Dermis microvascular lymphatic vessel endothelial cell (primary cell): ENCODE data around the gene RAB38. TPM values are rescaled to one million over a fixed set of nuclear protein-coding genes. Genes with fewer than 3 reads are reported as not detected.

Experiments
- DNase-seq, 2 donors: peaks; one replicate each; pipeline versions ENCODE4 v3.0.0 to v3.0.0-alpha.2; 2010; ENCODE audit warnings: low read depth in 2 of 2
- total RNA-seq: library from RNA; depleted of rRNA; stranded (reverse); fragments of >200 nt; gene quantifications from 2 replicates; pipeline ENCODE4 v1.2.1, GENCODE V29; 2014

Gene RAB38
- total RNA-seq, 1 donor from 2014 or later, result 1.5 TPM

DNA sequence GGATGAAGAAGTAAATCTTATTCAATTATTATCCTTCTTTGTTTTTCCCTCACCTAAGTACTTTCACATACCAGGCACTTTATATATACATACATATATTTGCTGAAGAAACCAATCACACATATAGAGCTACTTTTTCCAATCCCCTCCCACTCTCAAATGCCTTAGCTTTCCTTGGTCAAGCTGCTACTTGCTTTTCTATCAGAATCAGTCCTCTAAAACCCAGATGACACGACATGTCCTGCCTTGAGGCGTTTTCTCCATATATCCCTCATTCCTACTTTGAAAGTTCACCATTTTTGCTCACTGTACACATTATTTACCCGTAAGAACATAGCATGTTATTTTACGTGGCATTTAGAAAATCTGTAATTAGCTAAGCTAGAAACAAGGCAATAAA, 5.4 kb downstream of the RAB38 start:
- no peak for DNase-seq

DNA sequence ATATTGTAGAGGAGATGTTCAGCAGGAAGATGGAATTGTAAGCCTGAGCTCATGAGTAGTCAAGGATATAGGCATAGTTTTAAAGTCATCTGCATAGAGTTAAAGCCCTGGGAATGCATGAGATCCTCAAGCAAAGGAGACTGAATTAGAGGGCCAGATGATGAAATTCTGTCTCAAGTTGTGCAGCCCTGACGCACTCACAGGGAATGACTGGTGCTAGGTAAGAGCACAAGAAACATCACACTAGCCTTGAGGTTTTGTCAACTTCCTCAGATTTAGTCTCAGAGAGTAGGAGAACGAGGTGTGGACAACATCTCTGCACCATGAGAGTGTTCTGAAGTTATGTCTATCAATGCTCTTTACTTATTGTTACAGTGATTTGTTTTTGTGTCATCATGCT, 5.8 kb downstream of the RAB38 start:
- no peak for DNase-seq

DNA sequence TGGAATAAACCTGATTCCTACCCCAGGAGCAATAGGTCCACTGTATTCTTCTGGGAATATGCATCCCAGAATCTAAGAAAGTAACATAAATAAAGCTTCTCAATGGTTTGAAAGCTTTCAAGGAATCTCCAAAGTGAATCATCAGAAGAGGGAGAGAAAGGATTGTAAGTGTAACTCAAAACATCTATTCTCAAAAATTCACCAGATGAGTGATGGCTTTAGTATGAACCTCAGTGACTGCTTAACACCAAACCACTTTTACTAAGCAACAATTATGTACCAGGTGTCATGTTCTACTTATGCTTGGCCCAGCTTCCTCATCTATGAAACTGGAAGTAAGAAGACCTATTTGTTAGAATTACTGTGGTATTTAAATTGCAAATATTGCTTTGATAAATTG, 7.4 kb downstream of the RAB38 start:
- no peak for DNase-seq

DNA sequence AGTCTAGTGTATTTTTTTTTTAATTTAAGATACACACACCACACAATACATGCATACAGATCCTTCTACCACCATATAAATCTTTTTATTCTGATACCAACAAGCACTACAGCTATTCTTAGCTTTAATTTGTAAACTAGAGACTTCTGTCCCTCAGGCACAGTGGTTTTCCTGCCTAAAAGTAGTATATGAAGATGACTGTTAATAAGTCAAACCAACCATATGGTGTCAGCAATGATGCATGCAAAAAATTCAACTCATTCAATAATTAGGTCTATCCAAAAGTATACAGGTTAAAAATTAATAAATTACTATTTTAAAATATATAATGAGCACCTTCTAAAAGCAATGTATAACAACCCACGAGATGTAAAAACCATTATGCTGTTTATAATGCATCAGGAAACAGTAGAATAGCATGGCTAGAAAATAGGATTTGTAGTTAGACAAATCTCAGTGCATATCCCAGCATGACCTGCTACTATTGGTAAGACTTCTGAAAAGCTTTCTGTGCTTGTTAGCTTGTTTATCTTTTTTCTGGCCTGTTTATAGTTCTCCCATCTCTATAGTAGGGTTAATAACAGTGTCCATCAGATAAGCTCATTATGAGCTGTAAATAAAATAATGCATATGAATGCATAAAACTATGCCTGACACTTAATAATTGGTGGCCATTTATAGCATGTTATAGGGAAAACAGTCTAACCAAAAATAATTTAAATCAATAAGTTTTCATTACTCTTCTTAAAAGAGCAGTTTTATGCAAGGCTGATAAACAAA, 10.2 kb downstream of the RAB38 start:
- no peak for DNase-seq

DNA sequence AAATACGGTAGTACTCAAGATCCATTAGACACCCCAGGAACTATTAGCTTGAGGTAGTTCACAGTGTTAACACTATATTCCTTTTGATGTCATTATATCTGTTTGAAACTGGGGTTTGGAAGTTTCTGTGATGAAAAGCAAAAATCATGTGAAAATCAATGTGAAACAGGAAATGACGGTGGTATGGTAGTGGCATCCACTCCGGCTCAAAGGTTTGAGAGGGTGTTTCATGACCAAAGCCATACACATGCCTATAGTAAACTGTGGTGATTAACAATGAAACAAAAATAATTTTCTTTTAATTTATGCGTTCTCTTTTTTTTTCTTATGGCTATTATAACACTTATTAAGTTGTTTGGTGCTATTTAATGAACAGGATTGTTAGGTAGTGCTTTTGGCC, 10.9 kb downstream of the RAB38 start:
- no peak for DNase-seq

DNA sequence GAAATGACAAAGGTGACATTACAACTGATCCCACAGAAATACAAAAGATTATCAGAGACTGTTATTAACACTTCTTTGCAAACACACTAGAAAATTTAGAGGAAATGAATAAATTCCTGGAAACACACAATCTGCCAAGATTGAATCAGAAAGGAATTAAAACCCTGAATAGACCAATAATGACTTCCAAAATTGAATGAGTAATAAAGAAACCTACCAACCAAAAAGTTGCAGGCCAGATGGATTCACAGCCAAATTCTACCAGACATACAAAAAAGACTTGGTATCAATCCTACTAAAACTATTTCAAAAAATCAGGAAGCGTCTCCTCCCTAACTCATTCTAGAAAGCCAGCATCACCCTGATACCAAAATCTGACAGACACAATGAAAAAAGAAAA, 17.2 kb downstream of the RAB38 start:
- no peak for DNase-seq

DNA sequence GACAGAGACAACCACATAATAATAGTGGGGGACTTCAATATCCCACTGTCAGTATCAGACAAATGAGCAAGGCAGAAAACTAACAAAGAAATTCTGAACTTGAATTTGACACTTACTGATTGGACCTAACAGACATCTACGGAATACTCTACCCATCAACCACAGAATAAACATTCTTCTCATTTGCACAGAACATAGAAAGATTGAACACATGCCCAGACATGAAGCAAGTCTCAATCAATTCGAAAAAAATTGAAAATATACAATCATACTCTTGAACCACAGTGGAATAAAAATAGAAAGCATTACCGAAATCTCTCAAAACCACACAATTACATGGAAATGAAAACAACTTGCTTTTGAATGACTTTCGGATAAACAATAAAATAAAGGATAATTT, 17.9 kb downstream of the RAB38 start:
- no peak for DNase-seq

DNA sequence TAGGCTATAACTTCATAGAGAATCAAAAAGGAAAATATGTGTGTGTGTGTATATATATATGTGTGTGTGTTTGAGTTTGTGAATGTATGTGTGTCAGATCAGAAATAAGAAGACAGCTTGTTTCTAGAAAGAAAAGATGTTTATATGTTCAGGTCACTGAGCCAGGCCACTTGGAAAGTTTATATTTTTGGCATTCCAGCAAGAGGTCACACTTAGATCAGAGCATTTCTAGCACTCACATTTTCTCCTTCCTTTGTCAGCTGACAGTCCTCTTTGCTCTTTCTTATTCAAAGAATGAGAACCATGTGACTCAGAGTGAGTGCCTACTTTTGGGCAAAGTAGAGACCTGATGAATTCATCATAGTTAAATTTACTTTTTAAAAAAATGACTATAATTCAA, 22.9 kb downstream of the RAB38 start:
- DNase-seq, result no peak

DNA sequence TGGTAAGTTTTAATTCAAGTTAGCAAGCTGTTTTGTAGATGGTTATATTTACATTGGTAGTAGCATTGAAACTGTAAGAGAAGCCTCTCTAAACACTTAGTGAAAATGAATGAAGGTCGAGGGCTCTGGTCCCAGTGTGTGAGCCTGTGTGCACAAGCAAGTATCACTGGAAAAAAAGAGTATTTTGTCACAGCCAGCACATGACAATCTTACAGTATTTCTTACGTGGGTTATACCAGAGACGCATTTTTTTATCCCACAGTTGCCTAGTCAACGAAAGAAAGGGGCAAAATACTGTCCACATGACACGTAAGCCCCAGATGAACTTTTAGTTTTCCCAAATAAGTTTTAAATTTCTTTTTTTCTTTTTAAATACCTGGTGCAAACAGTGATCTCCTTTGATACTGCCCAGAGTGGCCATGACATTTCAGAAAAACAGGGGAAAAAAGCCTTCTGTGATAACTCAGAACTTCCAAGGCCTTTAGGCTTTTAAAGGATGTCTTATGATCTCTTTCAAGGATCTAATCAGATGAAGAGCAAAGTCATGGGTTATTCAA, 23.5 kb downstream of the RAB38 start:
- DNase-seq, result no peak

DNA sequence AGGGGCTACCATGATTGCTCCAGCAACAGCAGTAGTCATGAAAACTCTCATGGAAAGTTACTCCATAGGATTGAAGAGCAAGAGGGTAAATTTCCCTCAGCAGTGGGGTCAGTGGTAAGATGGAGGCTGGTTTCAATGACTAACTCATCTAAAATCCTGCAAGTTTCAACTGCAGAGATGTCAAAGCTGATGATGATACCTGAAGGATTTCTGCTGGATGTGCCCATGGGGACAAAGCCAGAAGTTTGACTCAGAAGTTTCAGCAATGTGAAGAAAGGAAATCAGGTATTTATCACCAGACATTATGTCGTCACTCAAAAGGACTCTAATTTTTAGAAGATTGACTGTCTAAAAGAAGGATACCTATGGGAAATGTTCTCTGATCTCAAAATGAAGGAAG, 29.1 kb downstream of the RAB38 start:
- no peak for DNase-seq

DNA sequence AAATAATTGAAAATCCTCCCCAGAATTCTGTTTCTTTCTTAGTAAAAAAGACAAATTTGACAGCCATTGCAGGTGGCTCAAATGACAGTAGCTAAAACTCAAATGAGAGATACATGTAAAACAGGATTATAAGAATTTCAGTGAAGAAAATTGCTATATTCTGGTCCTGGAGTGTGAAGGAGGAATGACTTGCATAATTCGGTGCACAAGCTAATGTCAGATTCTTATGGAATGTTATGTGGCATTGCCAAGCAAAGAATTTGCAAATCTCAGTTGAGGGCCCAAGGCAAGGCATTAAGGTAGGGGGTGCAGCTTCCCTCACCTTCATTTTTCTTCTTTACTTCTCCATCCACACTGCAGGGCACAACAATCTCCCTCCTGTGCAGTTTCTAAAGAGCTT, 35.4 kb downstream of the RAB38 start:
- DNase-seq, result no peak

DNA sequence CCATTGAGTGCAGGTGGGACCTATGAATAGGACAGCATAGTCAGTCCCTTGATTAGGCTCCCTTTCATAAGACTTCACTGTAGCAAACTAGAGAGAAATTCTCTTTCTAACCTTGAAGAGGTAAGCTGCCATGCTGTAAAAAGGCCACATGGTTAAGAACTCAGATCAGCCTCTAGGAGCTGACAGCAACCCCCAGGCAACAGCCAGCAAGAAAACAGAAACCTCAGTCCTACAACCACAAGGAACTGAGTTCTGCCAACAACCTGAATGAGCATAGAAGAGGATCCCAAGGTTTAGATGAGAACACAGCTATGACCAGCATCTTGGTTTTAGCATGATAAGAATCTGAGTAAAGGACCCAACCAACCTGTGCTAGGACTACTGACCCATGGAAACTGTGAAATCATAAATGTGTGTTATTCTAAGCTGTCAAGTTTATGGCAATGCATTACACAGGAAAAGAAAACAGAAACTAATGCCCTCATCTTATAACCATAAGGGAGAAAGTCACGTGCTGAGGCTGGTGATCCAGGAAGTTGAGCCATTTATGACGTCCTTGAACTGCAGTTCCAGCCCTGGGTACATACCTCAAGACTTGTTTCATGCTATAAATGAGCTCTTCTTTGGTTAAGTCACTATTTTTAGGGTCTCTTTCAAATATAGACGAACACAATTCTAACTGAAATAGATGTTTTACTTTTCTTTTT, 43.3 kb downstream of the RAB38 start:
- no peak for DNase-seq

DNA sequence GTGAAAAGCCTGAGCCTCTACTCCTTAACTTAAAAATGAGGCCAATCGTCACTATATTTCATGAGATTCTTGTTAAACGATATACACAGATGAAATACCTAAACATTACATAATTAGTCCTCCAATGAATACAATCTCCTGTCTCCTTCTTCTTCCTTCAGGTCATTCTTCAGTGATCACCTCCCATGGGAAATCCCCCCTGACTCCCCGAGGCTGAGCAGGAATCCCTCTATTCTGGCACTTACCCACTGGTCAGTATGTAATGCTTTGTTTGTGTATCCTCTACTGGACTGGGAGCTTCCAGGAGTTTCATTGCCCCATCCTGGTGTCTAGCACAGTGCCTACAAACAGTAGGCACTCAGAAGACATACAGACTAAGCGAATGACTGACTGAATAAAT, 52.3 kb downstream of the RAB38 start:
- DNase-seq, result no peak

DNA sequence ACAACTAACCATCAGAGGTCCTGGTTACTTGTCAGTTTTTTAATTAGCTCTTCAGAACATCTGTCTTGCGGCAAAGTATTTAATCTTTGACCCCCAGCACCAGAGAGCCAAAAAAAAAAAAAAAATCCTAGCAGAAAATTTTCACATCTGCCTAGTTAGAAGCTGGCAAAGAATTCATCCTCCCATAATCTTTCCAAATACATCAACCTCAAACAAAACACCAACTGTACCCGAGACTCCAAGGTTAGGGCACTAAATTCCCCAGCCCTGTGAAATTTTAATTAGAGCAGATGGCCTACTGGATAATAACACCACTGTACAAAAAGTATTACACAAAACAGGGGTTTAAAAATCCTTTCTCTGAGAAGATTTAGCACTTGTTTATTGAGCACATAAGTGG, 55.7 kb downstream of the RAB38 start:
- DNase-seq, result no peak

DNA sequence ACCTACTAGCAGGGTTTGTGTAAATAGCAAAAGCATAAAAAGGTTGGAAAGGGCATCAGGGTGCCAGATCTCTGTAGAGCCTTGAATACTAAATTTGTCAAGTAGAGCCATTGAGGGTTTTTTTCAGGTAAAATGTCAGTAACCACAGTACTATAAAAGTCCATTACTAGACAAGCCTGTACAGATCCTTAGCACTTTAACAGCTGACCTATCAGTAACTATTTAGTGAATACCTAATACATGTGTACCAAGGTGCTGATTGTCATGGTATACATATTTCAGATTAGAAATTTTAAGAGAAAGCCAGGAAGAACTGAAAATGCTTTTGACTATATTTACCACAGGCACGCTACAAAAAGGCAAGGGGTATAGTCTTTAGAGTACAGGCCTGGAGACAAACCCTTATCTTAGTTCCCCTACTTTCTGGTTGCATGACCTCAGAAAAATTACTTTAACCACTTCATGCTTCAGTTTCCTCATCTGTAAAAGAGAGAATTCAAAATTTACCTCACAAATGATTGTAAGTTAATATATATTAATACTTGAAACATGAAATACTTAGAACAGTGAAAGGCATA, 57.9 kb downstream of the RAB38 start:
- DNase-seq, result no peak

DNA sequence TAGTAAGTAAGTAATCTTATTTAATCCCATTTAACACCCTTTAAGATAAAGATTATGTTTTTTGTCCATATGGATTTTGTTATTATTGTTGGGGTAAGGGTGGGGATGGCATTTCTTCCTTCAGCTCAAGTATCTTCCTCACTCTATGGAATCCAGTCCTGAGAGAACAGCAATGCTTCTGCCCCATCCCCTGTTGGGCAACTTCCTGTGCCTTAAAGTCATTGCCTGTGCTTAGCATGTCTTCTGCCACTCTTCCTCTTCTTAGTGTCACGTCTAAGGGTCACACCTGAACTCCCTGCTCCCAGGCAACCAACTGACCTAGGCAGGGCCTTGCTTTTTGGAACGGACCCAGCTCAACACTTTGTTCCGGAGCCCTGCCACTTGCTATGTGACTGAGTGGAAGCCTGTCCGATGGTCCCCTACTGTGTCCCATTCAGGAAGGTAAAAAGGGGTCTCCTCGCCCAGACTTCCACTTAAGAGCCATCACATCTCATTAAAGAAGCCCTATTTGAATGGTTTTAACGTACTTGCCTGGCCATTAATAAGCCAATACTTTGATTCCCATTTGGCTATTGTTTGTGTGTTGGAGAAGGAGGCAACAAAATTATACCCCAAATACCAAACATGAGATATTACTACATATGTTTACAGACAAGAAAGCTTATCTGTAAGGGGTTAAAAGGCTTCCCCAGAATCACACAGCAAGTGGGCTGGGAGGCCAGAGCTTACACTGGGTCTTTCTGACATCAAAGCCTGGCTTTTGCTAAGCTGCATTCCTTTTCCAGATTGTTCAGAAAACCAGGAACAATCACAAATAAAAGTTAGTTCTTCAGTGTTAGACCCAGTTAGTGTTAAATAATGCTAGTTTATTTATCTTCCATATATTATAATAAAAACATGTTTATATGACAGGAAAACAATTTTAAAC, 59.2 kb downstream of the RAB38 start:
- no peak for DNase-seq

DNA sequence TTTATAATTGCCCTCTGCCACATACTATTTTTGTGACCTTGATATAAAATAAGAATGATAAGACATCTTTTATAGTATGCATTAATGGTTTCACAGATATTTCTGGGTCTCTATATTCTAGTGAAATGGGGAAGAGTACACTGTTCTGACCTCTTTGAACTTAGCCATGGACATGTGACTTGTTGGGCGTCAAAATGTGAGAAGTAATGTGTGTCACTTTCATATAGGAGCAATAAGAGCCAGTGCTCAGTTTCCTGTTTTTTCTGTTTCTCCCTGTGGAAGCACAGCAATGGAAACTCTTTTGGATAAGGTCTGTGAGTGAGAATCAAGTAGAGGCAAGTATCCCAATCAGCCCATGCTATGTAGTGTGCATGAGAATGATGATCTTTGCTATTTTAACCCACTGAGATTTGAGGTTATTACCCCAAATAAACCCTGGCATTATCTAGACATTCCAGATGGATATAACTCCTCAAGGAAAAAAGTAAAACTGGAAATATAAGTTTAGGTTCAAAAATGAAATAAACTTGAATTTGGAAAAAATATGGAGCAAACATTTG, 60.7 kb downstream of the RAB38 start:
- DNase-seq, result no peak

DNA sequence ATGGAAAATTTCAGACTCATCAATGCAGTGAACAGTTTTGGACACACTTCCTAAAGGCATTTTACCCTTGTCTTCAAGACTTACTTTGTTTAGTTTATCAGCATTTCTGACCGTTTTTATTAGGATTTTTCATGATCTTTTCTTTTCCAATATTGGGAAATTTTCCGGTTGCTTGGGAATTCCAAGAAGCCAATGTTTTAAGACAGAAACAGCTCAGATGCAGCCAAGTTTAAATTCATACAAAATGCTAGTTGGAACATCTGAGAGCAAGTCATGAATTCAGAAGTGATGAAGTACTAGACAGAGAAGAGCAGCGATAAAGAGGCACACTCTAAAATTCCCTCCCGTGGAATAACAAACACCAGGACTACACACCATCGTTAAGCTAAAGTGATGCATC, 68.6 kb downstream of the RAB38 start:
- DNase-seq, result no peak

DNA sequence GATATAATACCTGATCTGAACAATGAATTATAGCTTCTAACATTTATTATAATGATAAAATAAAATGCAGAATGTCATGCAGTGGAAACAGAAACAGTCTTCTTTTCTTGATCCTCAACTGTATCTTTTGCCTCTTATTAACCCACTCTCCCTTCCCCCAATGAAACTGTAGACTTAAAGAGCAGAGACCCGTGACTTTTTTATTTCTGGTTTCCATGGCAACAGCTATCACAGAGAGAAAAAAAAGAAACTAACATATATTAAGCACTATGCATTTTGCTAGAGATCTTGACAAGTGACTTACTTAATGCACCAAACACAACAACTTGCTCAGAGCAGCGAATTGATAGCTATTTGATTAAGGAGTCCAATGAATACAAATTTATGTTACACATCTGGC, 69.3 kb downstream of the RAB38 start:
- no peak for DNase-seq

DNA sequence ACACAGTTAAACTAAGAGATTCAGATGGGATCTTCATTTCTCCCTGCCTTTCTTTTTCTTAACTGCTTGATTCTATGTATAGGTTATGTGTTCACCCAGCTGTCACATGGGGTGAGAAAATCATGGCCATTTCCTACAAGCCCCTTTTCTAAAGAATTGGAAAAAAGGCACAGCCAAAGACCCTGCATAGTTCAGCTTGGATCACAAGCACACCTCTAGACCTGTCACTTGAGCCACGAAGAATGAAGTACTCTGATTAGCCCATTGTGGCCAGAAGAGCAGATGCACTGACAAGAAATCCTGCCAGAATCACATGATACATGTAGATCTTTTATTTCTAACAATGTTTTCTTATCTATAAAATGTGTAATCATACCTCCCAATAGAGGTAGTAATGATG, 69.7 kb downstream of the RAB38 start:
- DNase-seq, result no peak

DNA sequence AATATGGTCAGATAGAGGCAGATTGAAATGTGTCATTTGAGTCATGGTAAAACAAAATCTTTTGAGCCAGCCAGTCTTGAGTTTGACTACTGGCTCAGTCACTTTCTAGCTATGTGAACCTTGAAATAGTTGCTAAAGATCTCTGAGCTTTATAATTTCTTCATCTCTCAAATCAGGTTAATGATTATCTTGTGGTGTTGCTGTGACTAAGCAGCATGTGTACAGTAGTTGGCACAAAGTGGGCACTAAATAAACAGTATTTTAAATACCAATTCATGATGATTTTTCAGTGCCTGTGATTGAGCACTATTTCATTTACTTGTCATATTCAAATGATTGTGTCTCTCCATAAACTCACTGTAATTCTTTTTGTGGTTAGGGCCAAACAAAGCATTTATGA, 70.8 kb downstream of the RAB38 start:
- DNase-seq, result no peak
